HEK293T (cell line): ENCODE data around the gene PTGER4.
"Not testable (repeated sequence)": the region's sequence is repeated elsewhere in the genome, so short reads cannot be mapped to it uniquely, and the experiment has no call there.

Source experiments
- CTCF ChIA-PET: fragments of 350-600 bp; formaldehyde crosslinking; extraction: SDS; loops from one replicate; lab custom pipeline; 2021; ENCODE audit warnings: antibody characterized with exemption, inconsistent platforms; lab: Yijun Ruan, JAX
- POLR2A ChIA-PET: fragments of 350-600 bp; formaldehyde crosslinking; extraction: SDS; loops from one replicate; lab custom pipeline; 2020; ENCODE audit warnings: antibody characterized with exemption, inconsistent platforms; lab: Yijun Ruan, JAX
- DNase-seq: peaks from one replicate; pipeline ENCODE4 v3.0.0; 2012; ENCODE audit warnings: mixed read lengths; ENCODE audit errors: extremely low spot score
- ARNT ChIP-seq: fragments of 450-650 bp; IDR thresholded peaks from 2 replicates; pipeline ENCODE4 v1.6.1; 2017; ENCODE audit warnings: mild to moderate bottlenecking
- BHLHE40 ChIP-seq: fragments of 450-650 bp; IDR thresholded peaks from 2 replicates; pipeline ENCODE4 v1.6.1; 2016; ENCODE audit warnings: mild to moderate bottlenecking, moderate library complexity, borderline replicate concordance
- CTBP1 ChIP-seq: fragments of 450-650 bp; IDR thresholded peaks from 2 replicates; pipeline ENCODE4 v1.6.1; 2016; ENCODE audit warnings: borderline replicate concordance
- ELF4 ChIP-seq: fragments of 450-650 bp; IDR thresholded peaks from 2 replicates; pipeline ENCODE4 v1.6.1; 2017; ENCODE audit warnings: antibody characterized with exemption
- FOXA1 ChIP-seq: fragments of 450-650 bp; IDR thresholded peaks from 2 replicates; pipeline ENCODE4 v1.6.1; 2016; ENCODE audit warnings: mild to moderate bottlenecking
- FOXK2 ChIP-seq: fragments of 450-650 bp; IDR thresholded peaks from 2 replicates; pipeline ENCODE4 v1.6.1; 2016; ENCODE audit warnings: mild to moderate bottlenecking
- FOXM1 ChIP-seq: fragments of 450-650 bp; IDR thresholded peaks from 2 replicates; pipeline ENCODE4 v1.6.1; 2017; ENCODE audit warnings: mild to moderate bottlenecking, borderline replicate concordance
- HDGF ChIP-seq: fragments of 450-650 bp; IDR thresholded peaks from 2 replicates; pipeline ENCODE4 v1.6.1; 2017; ENCODE audit warnings: antibody characterized with exemption, borderline replicate concordance
- L3MBTL2 ChIP-seq: fragments of 450-650 bp; conservative IDR thresholded peaks from 2 replicates; pipeline ENCODE4 v1.6.1; 2016; ENCODE audit warnings: mild to moderate bottlenecking
- LEF1 ChIP-seq: fragments of 450-650 bp; IDR thresholded peaks from 2 replicates; pipeline ENCODE4 v1.6.1; 2017; ENCODE audit warnings: mild to moderate bottlenecking, borderline replicate concordance
- NFRKB ChIP-seq: fragments of 450-650 bp; IDR thresholded peaks from 2 replicates; pipeline ENCODE4 v1.6.1; 2016; ENCODE audit warnings: mild to moderate bottlenecking, moderate library complexity
- PKNOX1 ChIP-seq: fragments of 450-650 bp; IDR thresholded peaks from 2 replicates; pipeline ENCODE4 v1.6.1; 2016
- SP1 ChIP-seq: fragments of 450-650 bp; IDR thresholded peaks from 2 replicates; pipeline ENCODE4 v1.6.1; 2017
- SUZ12 ChIP-seq: fragments of 450-650 bp; IDR thresholded peaks from 2 replicates; pipeline ENCODE4 v1.6.1; 2016; ENCODE audit warnings: mild to moderate bottlenecking
- TARDBP ChIP-seq: fragments of 450-650 bp; IDR thresholded peaks from 2 replicates; pipeline ENCODE4 v1.6.1; 2016
- ZNF384 ChIP-seq: fragments of 450-650 bp; IDR thresholded peaks from 2 replicates; pipeline ENCODE4 v1.6.1; 2016

PTGER4 gene

GRCh38 chr5:40716000-40716399 lies 36.3 kb downstream of the PTGER4 start:
- POLR2A ChIA-PET: interaction anchor here (0.6 kb wide), 1 partner anchor 354 kb away, joined by 3 read pairs; no protein-coding TSS in a partner anchor
- no peak for DNase-seq

GRCh38 chr5:40716590-40716989 lies 36.9 kb downstream of the PTGER4 start:
- ChIA-PET POLR2A (no interaction called here), CTCF (no interaction called here)
- TF ChIP-seq BHLHE40: no peak
- TF ChIP-seq FOXA1: no peak
- no peak for TF ChIP-seq FOXK2
- TF ChIP-seq PKNOX1: no peak
- TF ChIP-seq CTBP1: no peak
- TF ChIP-seq HDGF: no peak
- TF ChIP-seq SUZ12: no peak
- TF ChIP-seq ELF4: no peak
- TF ChIP-seq NFRKB: no peak
- TF ChIP-seq LEF1: no peak
- TF ChIP-seq L3MBTL2: no peak
- TF ChIP-seq ARNT: no peak
- no peak for TF ChIP-seq ZNF384
- DNase-seq: no peak

More at GRCh38 chr5:40716000-40716399, 36.3 kb downstream of the PTGER4 start:
- CTCF ChIA-PET: no interaction called here
- TF ChIP-seq BHLHE40: no peak
- TF ChIP-seq ELF4: no peak
- no peak for TF ChIP-seq CTBP1
- TF ChIP-seq L3MBTL2: no peak

GRCh38 chr5:40717281-40717680 lies 37.6 kb downstream of the PTGER4 start:
- DNase-seq: no peak
- TF ChIP-seq HDGF: no peak
- TF ChIP-seq SP1: no peak
- no peak for TF ChIP-seq NFRKB
- TF ChIP-seq SUZ12: no peak
- TF ChIP-seq BHLHE40: no peak
- no peak for TF ChIP-seq CTBP1
- TF ChIP-seq TARDBP: no peak
- no peak for TF ChIP-seq ELF4
- TF ChIP-seq ARNT: no peak
- TF ChIP-seq FOXK2: no peak
- TF ChIP-seq FOXM1: no peak
- TF ChIP-seq ZNF384: no peak
- TF ChIP-seq FOXA1: no peak
- TF ChIP-seq L3MBTL2: no peak
- no peak for TF ChIP-seq LEF1
- POLR2A ChIA-PET: no interaction called here
- CTCF ChIA-PET: interaction anchor here (0.7 kb wide), 1 partner anchor 162 kb away, joined by 7 read pairs; no protein-coding TSS in a partner anchor

GRCh38 chr5:40720069-40720468 lies 40.4 kb downstream of the PTGER4 start:
- no peak for TF ChIP-seq L3MBTL2
- CTCF ChIA-PET: no interaction called here
- POLR2A ChIA-PET: interaction anchor here (0.6 kb wide), 1 partner anchor 50 kb away, joined by 3 read pairs; no protein-coding TSS in a partner anchor
- no peak for DNase-seq

- POLR2A ChIA-PET, DNase-seq, CTCF ChIA-PET: not testable (repeated sequence)
Measured at GRCh38 chr5:40722497-40722911, 42.8 kb downstream of the PTGER4 start.

GRCh38 chr5:40733434-40733833 lies 53.7 kb downstream of the PTGER4 start:
- TF ChIP-seq ARNT: no peak
- no peak for TF ChIP-seq SUZ12
- TF ChIP-seq CTBP1: no peak
- TF ChIP-seq NFRKB: no peak
- TF ChIP-seq SP1: no peak
- no peak for TF ChIP-seq FOXM1
- TF ChIP-seq BHLHE40: no peak
- TF ChIP-seq ELF4: no peak
- TF ChIP-seq PKNOX1: no peak
- no peak for TF ChIP-seq ZNF384
- TF ChIP-seq HDGF: no peak
- TF ChIP-seq TARDBP: no peak
- TF ChIP-seq FOXA1: no peak
- no peak for TF ChIP-seq LEF1
- DNase-seq: no peak
- ChIA-PET POLR2A (no interaction called here), CTCF (interaction anchor here (0.6 kb wide), 1 partner anchor 11 kb away, joined by 5 read pairs; no protein-coding TSS in a partner anchor)

- POLR2A ChIA-PET: no interaction called here
- TF ChIP-seq FOXA1 (no peak), LEF1 (no peak), ELF4 (no peak), FOXM1 (no peak), PKNOX1 (no peak), CTBP1 (no peak), ZNF384 (no peak)
- no peak for DNase-seq
- CTCF ChIA-PET: interaction anchor here (0.6 kb wide), 1 partner anchor 10 kb away, joined by 5 read pairs; no protein-coding TSS in a partner anchor
Measured at GRCh38 chr5:40733879-40734563, 54.3 kb downstream of the PTGER4 start.
